SK-N-MC (cell line): ENCODE data around the gene ADAM10.

Source experiments
- EZH2 ChIP-seq: fragments of 200-600 bp; sonication (generic); IDR thresholded peaks from one replicate; pipeline ENCODE4 v1.6.1; 2017; ENCODE audit warnings: antibody characterized with exemption
- POLR2AphosphoS5 ChIP-seq: IDR thresholded peaks from 2 replicates; pipeline ENCODE4 v1.6.1; 2012; ENCODE audit warnings: mild to moderate bottlenecking, low read depth, low read length, borderline replicate concordance

DNA sequence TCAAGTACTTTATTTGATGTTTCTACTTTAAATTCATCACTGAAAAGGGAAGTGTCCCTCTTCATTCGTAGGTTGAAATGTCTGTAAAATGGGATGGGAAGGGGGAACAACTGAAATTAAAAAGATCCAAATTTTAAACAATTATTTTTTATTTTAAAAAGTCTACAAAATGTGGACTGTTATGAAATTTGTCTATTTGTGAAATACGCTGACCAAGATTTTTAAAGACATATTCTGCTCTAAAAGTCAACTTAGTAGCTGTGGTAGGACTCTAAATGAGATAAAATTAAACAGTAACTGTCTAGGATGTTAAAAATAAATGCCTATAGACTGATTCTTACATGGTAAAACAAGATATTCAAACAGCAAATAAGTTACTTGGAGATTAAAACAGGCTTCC lies 67.3 kb downstream of the ADAM10 start:
- TF ChIP-seq EZH2 (no peak), POLR2AphosphoS5 (no peak)
